HepG2 (cell line): Measurements from ENCODE around the gene BMERB1. TPM values are rescaled to one million over a fixed set of nuclear protein-coding genes. Genes with fewer than 3 reads are reported as not detected.
A peak's percentile ranks its signal among the peaks of the same experiment; 100 is the strongest.

Source experiments
- GATA4 ChIP-seq: sonication (generic); IDR thresholded peaks from 2 replicates; pipeline ENCODE4 v1.6.1; 2016; ENCODE audit warnings: antibody characterized with exemption, low read depth, borderline replicate concordance
- HNRNPLL ChIP-seq: fragments of 200-400 bp; formaldehyde crosslinking; IDR thresholded peaks from 2 replicates; pipeline ENCODE4 v1.6.1; 2017; ENCODE audit warnings: mild to moderate bottlenecking, low read depth, low read length; ENCODE audit not compliant: poor library complexity, severe bottlenecking
- KDM3A ChIP-seq: IDR thresholded peaks from 2 replicates; pipeline ENCODE4 v1.6.1; 2018; ENCODE audit warnings: low read depth, missing compliant biosample characterization
- NR1H2 ChIP-seq: sonication (generic); formaldehyde crosslinking; IDR thresholded peaks from 2 replicates; pipeline ENCODE4 v1.8.1; 2022; ENCODE audit warnings: low read depth, missing genetic modification reagents, borderline replicate concordance
- SPEN ChIP-seq: sonication (generic); formaldehyde crosslinking; IDR thresholded peaks from 2 replicates; pipeline ENCODE4 v1.5.1; 2020; ENCODE audit warnings: low read depth, mild to moderate bottlenecking, missing genetic modification reagents
- TSC22D2 ChIP-seq: sonication (generic); formaldehyde crosslinking; IDR thresholded peaks from 2 replicates; pipeline ENCODE4 v1.5.1; 2020; ENCODE audit warnings: missing genetic modification reagents, mild to moderate bottlenecking, borderline replicate concordance
- ZBTB7B ChIP-seq: sonication (generic); formaldehyde crosslinking; IDR thresholded peaks from 2 replicates; pipeline ENCODE4 v1.4.0; 2020; ENCODE audit warnings: missing genetic modification reagents
- ZFY ChIP-seq: sonication (generic); formaldehyde crosslinking; IDR thresholded peaks from 2 replicates; pipeline ENCODE4 v1.4.0; 2020; ENCODE audit warnings: missing genetic modification reagents
- ZNF225 ChIP-seq: sonication (generic); formaldehyde crosslinking; IDR thresholded peaks from 2 replicates; pipeline ENCODE4 v1.4.0; 2020; ENCODE audit warnings: mild to moderate bottlenecking, missing genetic modification reagents
- ZNF296 ChIP-seq: sonication (generic); formaldehyde crosslinking; conservative IDR thresholded peaks from 2 replicates; pipeline ENCODE4 v1.5.0; 2020; ENCODE audit warnings: mild to moderate bottlenecking, missing genetic modification reagents
- ZNF501 ChIP-seq: sonication (generic); formaldehyde crosslinking; IDR thresholded peaks from 2 replicates; pipeline ENCODE4 v1.5.1; 2020; ENCODE audit warnings: mild to moderate bottlenecking, moderate library complexity, missing genetic modification reagents
- ZNF598 ChIP-seq: sonication (generic); formaldehyde crosslinking; IDR thresholded peaks from 2 replicates; pipeline ENCODE4 v1.5.1; 2020; ENCODE audit warnings: mild to moderate bottlenecking, missing genetic modification reagents, borderline replicate concordance
- polyA plus RNA-seq, 8 experiments: library from polyadenylated mRNA; depleted of rRNA in 3 of 8; stranded (reverse) in 7 of 8; unstranded in 1 of 8; fragments of >200 nt; fragmentation: Illumina TruSeq in 4 of 8; extraction: Trizol in 4 of 8; gene quantifications; 2 replicates each; pipeline versions ENCODE4 v1.2.1 to v1.2.3, GENCODE V29; 2011 to 2016; ENCODE audit warnings: low read depth in 4 of 8, missing spikeins in 1 of 8, mixed read lengths in 1 of 8; ENCODE audit not compliant: insufficient read depth in 1 of 8
- total RNA-seq, 5 experiments: library from RNA; depleted of rRNA; stranded (reverse); fragments of >200 nt; fragmentation: Illumina TruSeq; extraction: Trizol; gene quantifications; 2 replicates each; pipeline ENCODE4 v1.2.3, GENCODE V29; 2016; ENCODE audit warnings: low read depth in 1 of 5
- TF ChIP-seq, protein P1 (sequence below): sonication (generic); formaldehyde crosslinking; IDR thresholded peaks from 2 replicates; pipeline ENCODE4 v1.8.1; 2023; ENCODE audit warnings: mild to moderate bottlenecking, missing genetic modification reagents
- TF ChIP-seq, protein P2 (sequence below): sonication (generic); formaldehyde crosslinking; IDR thresholded peaks from 2 replicates; pipeline ENCODE4 v1.5.1; 2020; ENCODE audit warnings: missing genetic modification reagents, mild to moderate bottlenecking, borderline replicate concordance
- TF ChIP-seq, protein P3 (sequence below): sonication (generic); formaldehyde crosslinking; IDR thresholded peaks from 2 replicates; pipeline ENCODE4 v1.4.0; 2020; ENCODE audit warnings: missing genetic modification reagents
- TF ChIP-seq, protein P4 (sequence below): sonication (generic); formaldehyde crosslinking; IDR thresholded peaks from 2 replicates; pipeline ENCODE4 v1.4.0; 2020; ENCODE audit warnings: missing genetic modification reagents, borderline replicate concordance
- TF ChIP-seq, protein P5 (sequence below): IDR thresholded peaks from 2 replicates; pipeline ENCODE4 v1.6.1; 2016; ENCODE audit warnings: low read depth, control low read depth
- TF ChIP-seq, protein P6 (sequence below): sonication (generic); formaldehyde crosslinking; IDR thresholded peaks from 2 replicates; pipeline ENCODE4 v1.4.0; 2020; ENCODE audit warnings: mild to moderate bottlenecking, missing genetic modification reagents

Gene BMERB1
- total and polyA plus RNA-seq, 2 of the 13 experiments (the other 11 are each of a cell fraction or from before 2014, with no cell fraction given) = 1.4 TPM

DNA sequence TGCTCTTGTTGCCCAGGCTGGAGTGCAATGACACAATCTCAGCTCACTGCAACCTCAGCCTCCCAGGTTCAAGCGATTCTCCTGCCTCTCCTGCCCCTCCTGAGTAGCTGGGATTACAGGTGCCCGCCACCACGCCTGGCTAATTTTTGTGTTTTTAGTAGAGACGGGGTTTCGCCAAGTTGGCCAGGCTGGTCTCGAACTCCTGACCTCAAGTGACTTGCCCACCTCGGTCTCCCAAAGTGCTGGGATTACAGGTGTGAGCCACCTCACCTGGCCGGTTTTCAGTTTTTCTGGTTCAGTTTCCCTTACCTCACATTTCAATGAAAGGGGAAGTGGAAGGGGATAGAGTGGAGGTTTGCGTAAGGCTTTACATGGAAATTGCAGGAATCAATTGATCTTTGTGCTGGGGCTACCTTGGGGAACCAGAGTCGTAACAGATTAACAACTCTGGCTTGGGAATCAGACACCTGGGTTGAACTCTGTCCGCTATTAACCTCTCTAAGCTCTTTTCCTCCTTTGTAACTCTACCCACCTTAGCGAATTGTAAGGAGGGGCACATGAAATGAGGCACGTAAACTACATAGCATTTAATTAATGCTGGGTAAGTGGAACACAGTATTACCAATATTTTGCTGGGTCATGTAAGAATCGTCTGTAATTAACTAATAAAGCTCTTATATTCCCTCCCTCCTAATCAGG is 35.6 kb upstream of the BMERB1 start (continued):
- TF ChIP-seq, protein P1, sequence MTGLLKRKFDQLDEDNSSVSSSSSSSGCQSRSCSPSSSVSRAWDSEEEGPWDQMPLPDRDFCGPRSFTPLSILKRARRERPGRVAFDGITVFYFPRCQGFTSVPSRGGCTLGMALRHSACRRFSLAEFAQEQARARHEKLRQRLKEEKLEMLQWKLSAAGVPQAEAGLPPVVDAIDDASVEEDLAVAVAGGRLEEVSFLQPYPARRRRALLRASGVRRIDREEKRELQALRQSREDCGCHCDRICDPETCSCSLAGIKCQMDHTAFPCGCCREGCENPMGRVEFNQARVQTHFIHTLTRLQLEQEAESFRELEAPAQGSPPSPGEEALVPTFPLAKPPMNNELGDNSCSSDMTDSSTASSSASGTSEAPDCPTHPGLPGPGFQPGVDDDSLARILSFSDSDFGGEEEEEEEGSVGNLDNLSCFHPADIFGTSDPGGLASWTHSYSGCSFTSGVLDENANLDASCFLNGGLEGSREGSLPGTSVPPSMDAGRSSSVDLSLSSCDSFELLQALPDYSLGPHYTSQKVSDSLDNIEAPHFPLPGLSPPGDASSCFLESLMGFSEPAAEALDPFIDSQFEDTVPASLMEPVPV (CRISPR knock-in tag) = peak; percentile 73; the same call in 1 of the 2 replicates
- TF ChIP-seq, protein P2, sequence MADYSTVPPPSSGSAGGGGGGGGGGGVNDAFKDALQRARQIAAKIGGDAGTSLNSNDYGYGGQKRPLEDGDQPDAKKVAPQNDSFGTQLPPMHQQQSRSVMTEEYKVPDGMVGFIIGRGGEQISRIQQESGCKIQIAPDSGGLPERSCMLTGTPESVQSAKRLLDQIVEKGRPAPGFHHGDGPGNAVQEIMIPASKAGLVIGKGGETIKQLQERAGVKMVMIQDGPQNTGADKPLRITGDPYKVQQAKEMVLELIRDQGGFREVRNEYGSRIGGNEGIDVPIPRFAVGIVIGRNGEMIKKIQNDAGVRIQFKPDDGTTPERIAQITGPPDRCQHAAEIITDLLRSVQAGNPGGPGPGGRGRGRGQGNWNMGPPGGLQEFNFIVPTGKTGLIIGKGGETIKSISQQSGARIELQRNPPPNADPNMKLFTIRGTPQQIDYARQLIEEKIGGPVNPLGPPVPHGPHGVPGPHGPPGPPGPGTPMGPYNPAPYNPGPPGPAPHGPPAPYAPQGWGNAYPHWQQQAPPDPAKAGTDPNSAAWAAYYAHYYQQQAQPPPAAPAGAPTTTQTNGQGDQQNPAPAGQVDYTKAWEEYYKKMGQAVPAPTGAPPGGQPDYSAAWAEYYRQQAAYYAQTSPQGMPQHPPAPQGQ = no peak
- no peak for TF ChIP-seq ZNF296 (CRISPR knock-in tag)
- no peak for TF ChIP-seq ZNF225 (CRISPR knock-in tag)
- TF ChIP-seq SPEN (CRISPR knock-in tag) = peak; percentile 57; the same call in 1 of the 2 replicates
- peak; percentile 86 for TF ChIP-seq ZNF501 (CRISPR knock-in tag)
- TF ChIP-seq ZFY (CRISPR knock-in tag) = peak; percentile 16
- TF ChIP-seq, protein P3, sequence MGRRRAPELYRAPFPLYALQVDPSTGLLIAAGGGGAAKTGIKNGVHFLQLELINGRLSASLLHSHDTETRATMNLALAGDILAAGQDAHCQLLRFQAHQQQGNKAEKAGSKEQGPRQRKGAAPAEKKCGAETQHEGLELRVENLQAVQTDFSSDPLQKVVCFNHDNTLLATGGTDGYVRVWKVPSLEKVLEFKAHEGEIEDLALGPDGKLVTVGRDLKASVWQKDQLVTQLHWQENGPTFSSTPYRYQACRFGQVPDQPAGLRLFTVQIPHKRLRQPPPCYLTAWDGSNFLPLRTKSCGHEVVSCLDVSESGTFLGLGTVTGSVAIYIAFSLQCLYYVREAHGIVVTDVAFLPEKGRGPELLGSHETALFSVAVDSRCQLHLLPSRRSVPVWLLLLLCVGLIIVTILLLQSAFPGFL (CRISPR knock-in tag) = no peak
- no peak for TF ChIP-seq HNRNPLL
- TF ChIP-seq, protein P4, sequence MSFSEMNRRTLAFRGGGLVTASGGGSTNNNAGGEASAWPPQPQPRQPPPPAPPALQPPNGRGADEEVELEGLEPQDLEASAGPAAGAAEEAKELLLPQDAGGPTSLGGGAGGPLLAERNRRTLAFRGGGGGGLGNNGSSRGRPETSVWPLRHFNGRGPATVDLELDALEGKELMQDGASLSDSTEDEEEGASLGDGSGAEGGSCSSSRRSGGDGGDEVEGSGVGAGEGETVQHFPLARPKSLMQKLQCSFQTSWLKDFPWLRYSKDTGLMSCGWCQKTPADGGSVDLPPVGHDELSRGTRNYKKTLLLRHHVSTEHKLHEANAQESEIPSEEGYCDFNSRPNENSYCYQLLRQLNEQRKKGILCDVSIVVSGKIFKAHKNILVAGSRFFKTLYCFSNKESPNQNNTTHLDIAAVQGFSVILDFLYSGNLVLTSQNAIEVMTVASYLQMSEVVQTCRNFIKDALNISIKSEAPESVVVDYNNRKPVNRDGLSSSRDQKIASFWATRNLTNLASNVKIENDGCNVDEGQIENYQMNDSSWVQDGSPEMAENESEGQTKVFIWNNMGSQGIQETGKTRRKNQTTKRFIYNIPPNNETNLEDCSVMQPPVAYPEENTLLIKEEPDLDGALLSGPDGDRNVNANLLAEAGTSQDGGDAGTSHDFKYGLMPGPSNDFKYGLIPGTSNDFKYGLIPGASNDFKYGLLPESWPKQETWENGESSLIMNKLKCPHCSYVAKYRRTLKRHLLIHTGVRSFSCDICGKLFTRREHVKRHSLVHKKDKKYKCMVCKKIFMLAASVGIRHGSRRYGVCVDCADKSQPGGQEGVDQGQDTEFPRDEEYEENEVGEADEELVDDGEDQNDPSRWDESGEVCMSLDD (CRISPR knock-in tag) = peak; percentile 69; the same call in 1 of the 2 replicates
- TF ChIP-seq KDM3A = peak; percentile 90
- TF ChIP-seq, protein P5, sequence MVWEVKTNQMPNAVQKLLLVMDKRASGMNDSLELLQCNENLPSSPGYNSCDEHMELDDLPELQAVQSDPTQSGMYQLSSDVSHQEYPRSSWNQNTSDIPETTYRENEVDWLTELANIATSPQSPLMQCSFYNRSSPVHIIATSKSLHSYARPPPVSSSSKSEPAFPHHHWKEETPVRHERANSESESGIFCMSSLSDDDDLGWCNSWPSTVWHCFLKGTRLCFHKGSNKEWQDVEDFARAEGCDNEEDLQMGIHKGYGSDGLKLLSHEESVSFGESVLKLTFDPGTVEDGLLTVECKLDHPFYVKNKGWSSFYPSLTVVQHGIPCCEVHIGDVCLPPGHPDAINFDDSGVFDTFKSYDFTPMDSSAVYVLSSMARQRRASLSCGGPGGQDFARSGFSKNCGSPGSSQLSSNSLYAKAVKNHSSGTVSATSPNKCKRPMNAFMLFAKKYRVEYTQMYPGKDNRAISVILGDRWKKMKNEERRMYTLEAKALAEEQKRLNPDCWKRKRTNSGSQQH (CRISPR knock-in tag) = no peak
- peak; percentile 94 for TF ChIP-seq NR1H2 (CRISPR knock-in tag)
- TF ChIP-seq TSC22D2 (CRISPR knock-in tag) = peak; percentile 65; the same call in 1 of the 2 replicates
- TF ChIP-seq ZBTB7B (CRISPR knock-in tag) = peak; percentile 88
- TF ChIP-seq, protein P6, sequence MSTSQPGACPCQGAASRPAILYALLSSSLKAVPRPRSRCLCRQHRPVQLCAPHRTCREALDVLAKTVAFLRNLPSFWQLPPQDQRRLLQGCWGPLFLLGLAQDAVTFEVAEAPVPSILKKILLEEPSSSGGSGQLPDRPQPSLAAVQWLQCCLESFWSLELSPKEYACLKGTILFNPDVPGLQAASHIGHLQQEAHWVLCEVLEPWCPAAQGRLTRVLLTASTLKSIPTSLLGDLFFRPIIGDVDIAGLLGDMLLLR (CRISPR knock-in tag) = no peak
- no peak for TF ChIP-seq GATA4
- TF ChIP-seq ZNF598 (CRISPR knock-in tag) = no peak; the same call in 1 of the 2 replicates
